ENCODE results near the gene TMEM191C. TPM values are rescaled to one million over a fixed set of nuclear protein-coding genes. Genes with fewer than 3 reads are reported as not detected.
A peak's percentile ranks its signal among the peaks of the same experiment; 100 is the strongest.
"Not testable (repeated sequence)": the region's sequence is repeated elsewhere in the genome, so short reads cannot be mapped to it uniquely, and the experiment has no call there.

Gene TMEM191C
- total RNA-seq, 1 experiment from 2014 or later = 2.4 TPM

DNA sequence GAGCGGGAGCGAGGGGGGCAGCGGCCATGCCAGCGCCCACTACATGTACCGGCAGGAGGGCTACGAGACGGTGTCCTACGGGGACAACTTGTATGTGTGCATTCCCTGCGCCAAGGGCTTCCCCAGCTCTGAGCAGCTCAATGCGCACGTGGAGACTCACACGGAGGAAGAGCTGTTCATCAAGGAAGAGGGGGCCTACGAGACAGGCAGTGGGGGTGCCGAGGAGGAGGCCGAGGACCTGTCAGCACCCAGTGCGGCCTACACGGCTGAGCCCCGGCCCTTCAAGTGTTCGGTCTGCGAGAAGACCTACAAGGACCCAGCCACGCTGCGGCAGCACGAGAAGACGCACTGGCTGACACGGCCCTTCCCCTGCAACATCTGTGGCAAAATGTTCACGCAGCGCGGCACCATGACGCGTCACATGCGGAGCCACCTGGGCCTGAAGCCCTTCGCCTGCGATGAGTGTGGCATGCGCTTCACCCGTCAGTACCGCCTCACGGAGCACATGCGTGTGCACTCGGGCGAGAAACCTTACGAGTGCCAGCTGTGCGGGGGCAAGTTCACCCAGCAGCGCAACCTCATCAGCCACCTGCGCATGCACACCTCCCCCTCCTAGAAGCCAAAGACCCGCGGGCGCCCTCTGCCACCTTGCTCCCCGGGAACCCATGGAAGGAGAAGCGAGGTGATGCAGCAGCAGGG is 20.9 kb upstream of the TMEM191C start:
- no peak for DNase-seq (ENCODE audit: low spot score)

GRCh38 chr22:21446827-21447690 is 20.1 kb upstream of the TMEM191C start:
- no peak for DNase-seq (ENCODE audit: low spot score)

GRCh38 chr22:21447694-21448402 is 19.3 kb upstream of the TMEM191C start:
- DNase-seq (ENCODE audit: low spot score) = no peak

DNA sequence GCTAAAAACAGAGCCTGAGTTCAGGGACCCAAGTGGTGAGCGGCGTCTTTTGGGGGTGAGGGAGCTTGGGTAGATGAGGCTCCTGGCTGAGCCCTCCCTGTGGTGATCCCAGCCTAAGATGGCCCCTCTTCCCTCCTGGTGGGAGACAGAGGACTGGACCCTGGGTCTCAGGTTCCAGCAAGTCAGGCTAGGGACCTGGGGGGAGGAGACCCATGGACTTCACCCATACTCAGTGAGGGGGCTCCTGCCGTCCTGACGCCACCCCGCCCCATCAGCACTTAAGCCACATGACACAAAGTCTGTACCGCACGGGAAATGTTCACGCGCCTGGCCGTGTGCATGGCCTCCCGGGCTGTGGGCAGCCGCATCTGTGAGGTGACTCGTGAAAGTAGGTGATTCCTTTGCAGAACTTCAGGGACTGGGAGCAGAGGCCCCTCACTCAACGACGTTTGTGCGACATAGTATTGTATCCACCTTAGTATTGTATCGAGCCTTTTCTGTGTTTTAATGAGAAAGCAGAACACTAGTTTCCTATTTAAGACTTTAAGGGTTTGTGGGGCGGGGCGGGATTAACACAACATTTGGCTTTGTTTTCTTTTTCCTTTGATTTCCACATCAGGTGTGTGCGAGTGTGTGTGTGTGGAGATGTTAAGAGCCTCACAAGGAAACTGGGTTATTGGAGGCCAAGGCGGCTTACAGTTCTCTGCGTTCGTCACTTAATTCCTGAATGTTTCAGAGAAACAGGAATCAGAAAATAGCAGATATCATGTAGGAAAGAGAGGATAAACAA is 18.4 kb upstream of the TMEM191C start:
- DNase-seq (ENCODE audit: low spot score) = no peak

- no peak for DNase-seq (ENCODE audit: low spot score)
These were observed 17.5 kb upstream of the TMEM191C start for GRCh38 chr22:21449531-21450319.

- no peak for DNase-seq (ENCODE audit: low spot score)
These were observed 16.8 kb upstream of the TMEM191C start for GRCh38 chr22:21450320-21450831.

DNA sequence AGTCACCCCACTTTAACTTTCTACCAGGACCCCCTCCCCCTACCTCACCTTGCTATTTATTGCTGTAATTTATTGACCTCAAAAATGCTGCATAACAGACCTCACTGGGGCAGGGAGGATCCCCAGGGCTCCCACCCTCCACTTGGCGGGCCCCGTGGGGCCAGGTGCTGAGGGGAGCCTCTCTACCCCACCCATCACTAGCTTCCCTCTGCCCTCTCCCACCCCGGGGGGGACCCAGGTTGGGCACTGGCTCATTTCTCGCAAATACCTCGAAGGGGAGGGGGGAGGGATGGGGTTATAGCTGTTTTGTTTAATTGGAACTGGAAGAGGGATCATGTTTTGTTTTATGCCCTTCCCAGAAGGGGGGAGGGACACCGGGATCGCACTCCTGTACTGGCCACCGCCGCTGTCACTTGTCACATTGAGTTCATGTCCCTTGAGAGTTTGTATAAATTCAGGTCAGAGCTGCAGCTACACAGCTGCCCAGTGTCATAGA is 16.3 kb upstream of the TMEM191C start:
- DNase-seq (ENCODE audit: low spot score) = no peak

DNA sequence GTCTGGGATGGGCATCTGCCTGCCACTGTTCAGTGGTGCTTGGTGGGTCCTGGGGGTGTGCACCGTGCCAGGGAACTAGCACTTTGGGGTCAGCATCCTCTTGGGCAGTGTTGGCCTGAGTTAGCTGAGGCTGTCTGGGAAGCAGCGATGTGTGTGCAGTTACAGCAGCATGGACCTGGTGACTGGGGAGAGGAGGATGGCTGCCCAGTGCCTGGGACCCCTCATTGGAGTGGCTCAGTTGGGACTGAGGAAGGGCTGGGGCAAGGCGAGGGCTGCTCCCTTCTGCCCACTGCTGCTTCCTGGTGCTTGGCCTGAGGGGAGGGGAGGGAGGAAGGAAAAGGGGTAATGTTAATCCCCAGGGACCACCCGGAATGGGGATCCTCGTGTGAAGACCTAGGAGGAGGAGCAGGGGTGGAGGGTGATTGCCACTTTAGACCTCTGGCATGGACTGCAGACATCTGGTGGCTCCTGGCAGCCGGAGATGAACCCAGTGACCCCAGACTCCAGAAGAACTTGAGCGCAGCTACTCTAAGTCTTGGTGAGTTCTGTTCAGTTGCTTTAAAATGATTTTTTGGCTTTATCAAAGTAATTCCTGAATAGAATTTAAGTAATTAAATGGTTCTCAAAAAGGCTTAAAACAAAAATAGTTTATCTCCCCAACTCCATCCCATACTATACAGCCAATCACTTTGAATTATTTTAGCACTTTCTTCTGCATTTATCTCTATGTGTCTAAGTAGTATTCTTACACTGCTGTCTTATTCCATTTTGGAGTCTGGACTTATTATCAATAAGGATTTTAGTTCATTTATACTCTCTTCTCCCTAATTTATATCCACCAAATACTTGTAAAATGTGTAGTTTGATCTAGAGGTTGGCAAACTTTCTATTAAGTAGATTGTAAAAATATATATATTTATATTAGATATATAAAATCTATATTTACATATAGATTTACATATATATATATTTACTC is 15.4 kb upstream of the TMEM191C start:
- no peak for DNase-seq (ENCODE audit: low spot score)

DNA sequence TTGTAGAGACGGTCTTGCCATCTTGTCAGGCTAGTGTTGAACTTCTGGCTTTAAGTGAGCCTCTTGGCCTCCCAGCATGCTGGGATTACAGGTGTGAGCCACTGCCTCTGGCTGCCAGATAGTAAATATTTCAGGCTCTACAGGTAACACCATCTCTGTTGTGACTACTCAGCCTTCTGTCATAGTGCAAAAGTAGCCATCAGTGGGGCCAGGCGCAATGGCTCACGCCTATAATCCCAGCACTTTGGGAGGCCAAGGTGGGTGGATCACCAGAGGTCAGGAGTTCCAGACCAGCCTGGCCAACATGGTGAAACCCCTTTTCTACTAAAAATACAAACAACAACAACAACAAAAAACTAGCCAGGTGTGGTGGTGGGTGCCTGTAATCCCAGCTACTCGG is 14.5 kb upstream of the TMEM191C start:
- not testable (repeated sequence) for DNase-seq (ENCODE audit: low spot score)

GRCh38 chr22:21454998-21455333 is 12.2 kb upstream of the TMEM191C start:
- not testable (repeated sequence) for DNase-seq (ENCODE audit: low spot score)

DNA sequence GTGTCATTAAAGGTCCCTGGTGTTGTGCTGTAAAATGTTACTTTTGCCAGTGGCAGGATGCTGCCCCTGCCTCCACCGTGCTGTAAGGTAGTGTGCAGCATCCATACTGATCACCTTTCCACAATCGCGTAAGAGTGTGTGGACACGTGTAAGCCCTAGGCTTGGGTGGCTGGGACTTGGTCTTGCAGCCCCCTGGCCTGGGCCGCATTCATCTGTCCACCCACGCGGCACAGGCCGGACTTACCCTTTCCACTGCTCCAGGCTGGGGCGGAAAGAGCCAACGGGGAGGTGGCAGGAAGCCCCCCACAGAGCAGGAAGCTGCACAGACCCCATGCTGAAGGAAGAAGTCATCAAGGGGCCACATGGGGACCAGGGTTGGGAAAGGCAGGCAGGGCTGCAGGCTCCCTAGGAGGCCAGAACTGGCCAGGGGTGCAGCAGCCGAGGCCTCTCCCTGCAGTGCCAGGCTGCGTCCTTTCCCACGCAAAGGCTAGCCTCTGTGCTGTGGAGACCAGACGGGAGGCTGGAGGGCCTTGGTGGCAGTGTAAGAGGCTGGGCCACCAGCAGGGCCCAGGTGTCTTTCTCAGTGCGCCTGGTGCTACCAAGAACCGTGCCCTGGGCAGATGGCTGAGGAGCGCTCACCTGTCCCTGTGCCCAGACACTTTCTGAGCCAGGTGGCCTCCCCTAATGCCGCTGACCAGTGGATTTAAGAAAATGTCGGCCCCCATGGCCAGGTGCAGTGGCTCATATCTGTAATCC is 11.7 kb upstream of the TMEM191C start:
- DNase-seq (ENCODE audit: low spot score) = no peak

GRCh38 chr22:21457023-21457787 is 10.0 kb upstream of the TMEM191C start:
- peak; percentile 13 for DNase-seq (ENCODE audit: low spot score)

DNA sequence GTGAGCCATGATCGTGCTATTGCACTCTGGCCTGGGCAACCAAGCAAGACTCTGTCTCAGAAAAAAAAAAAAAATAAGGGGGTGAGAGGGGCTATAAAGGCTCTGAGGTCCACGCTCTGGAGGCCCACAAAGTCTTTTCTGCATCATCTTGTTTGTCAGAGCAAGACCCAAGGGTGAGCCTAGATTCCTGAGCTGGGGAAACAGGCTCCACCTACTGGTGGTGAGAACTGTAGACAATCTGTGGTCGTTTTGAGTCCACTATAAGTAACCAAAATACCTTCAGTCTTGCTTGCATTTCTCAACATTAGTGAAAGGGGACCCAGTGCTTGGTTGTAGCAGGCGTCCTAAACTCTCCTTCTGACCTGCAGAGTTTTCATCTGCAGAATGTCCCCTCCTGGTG is 4.5 kb upstream of the TMEM191C start:
- not testable (repeated sequence) for DNase-seq (ENCODE audit: low spot score)

DNA sequence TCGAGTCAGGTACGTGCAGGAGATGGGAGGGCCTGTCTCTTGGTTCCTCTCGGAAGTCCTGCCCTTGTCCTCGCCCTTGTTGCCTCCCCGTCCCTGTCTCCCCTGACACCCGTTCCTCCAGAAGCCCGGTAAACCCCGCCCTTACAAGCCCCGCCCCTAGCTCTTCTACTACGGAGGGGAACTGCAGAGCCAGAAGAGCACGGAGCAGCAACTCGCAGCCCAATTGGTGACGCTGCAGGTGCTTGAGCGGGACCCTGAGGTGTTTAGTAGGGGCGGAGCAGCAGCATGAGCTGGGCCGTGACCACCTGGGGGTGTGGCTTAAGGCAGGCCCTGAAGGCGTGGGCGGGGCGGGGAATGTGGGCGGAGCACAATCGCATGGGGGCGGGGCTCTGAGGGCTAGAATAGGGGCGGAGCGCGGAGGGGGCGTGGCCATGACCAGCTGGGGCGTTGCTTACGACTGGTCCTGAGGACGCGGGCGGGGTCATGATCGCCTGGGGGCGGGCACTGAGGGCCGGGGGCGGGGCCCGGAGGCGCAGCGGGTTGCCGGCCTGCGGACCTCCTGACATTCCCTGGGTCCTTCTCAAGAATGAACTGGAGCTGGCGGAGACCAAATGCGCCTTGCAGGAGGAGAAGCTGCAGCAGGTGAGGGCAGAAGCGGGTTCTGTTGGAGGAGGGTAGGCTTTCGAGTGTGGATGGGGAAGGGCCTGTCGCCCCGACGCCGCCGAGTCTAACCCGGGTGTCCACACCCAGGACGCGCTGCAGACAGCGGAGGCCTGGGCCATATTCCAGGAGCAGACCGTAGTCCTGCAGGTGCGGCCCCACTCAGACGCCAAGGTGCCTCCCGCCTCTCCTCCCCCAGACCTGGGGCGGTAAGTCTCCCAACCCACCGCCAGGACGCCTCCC is 1.3 kb downstream of the TMEM191C start:
- DNase-seq (ENCODE audit: low spot score) = peak; percentile 63

DNA sequence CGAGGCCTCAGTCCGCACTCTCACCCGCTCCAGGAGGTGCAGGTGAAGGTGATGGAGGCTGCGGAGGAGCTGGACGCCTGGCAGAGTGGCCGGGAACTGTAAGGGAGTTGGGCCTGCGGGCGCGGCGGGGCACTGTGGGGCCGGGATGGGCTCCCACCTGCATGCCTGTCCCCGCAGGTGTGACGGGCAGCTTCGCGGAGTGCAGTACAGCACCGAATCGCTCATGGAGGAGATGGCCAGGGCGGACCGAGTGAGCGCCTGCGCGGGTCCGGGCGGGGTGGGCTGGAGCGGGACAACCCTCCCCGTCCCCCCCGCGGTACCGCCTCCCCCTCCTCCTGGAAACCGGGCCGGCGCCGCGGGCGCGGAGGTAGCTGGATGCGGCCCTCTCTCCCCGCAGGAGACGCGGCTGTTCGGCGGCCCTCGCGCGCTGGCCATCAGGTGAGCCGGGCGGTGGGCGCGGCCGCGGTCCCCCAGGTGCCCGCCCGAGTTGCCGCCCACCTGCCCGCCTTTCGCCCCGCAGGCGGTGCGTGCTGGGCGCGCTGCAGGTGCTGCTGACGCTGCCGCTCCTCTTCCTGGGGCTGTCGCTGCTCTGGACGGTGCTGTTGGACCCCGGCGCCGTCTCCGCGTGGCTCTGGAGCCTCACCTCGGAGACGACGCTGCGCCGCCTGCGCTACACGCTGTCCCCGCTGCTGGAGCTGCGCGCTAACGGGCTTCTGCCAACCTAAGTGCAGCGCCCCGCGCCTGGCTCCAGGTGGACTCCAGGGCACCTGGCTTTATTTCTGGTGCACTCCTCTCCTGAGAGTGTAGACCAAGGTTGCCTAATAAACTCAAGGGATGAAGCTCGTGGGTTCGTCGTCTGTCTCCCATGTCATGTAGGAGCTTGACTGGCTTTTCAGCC is 2.2 kb downstream of the TMEM191C start:
- not testable (repeated sequence) for DNase-seq (ENCODE audit: low spot score)
